NT2/D1 (cell line): ENCODE measurements around the gene FGFR2.
"Not testable (repeated sequence)": the region's sequence is repeated elsewhere in the genome, so short reads cannot be mapped to it uniquely, and the experiment has no call there.

Experiments used
- DNase-seq: peaks from one replicate; pipeline ENCODE4 v3.0.0-alpha.2; 2011; ENCODE audit warnings: low read depth, low spot score
- H3K27me3 ChIP-seq: 2 replicates; pipeline ENCODE4 v1.6.0; 2011; ENCODE audit warnings: mild to moderate bottlenecking; ENCODE audit not compliant: insufficient read length, insufficient read depth
- H3K36me3 ChIP-seq: 2 replicates; pipeline ENCODE4 v1.6.1; 2011; ENCODE audit warnings: mild to moderate bottlenecking, low read length, mixed read lengths; ENCODE audit not compliant: insufficient read depth, insufficient read length
- H3K4me1 ChIP-seq: 2 replicates; pipeline ENCODE4 v1.5.1; 2011; ENCODE audit not compliant: insufficient read depth, insufficient read length
- H3K4me3 ChIP-seq: 2 replicates; pipeline ENCODE4 v1.5.1; 2011; ENCODE audit warnings: low read depth; ENCODE audit not compliant: insufficient read length
- H3K9ac ChIP-seq: 2 replicates; pipeline ENCODE4 v1.6.0; 2011; ENCODE audit warnings: low read depth; ENCODE audit not compliant: insufficient read length
- H3K9me3 ChIP-seq: 2 replicates; pipeline ENCODE4 v1.5.1; 2011; ENCODE audit warnings: mild to moderate bottlenecking, low read length; ENCODE audit not compliant: insufficient read depth
- SUZ12 ChIP-seq: IDR thresholded peaks from 2 replicates; pipeline ENCODE4 v1.6.1; 2011; ENCODE audit not compliant: insufficient read length, insufficient read depth; ENCODE audit errors: extremely low read depth
- YY1 ChIP-seq: IDR thresholded peaks from 2 replicates; pipeline ENCODE4 v1.6.1; 2011; ENCODE audit not compliant: insufficient read length, insufficient read depth
- ZNF274 ChIP-seq: IDR thresholded peaks from 2 replicates; pipeline ENCODE4 v1.6.1; 2011; ENCODE audit warnings: mild to moderate bottlenecking, low read depth, low read length

The FGFR2 gene

GRCh38 chr10:121525251-121526134 is 72.8 kb downstream of the FGFR2 start:
- Histone ChIP-seq H3K9ac (no peak overlapping the region), H3K36me3 (peaks cover 11% of the 10 kb centered on the region), H3K4me3 (no peak overlapping the region), H3K4me1 (peaks cover 2% of the 10 kb centered on the region), H3K9me3 (no peaks in the 10 kb centered on the region), H3K27me3 (no peaks in the 10 kb centered on the region)
- DNase-seq: no peak
- TF ChIP-seq ZNF274 (no peak), SUZ12 (no peak), YY1 (no peak)

GRCh38 chr10:121524157-121524817 is 74.0 kb downstream of the FGFR2 start:
- H3K27me3 ChIP-seq: no peaks in the 10 kb centered on the region
- no peak for DNase-seq
- TF ChIP-seq SUZ12: no peak
- no peak for TF ChIP-seq YY1
- peaks cover 2% of the 10 kb centered on the region for H3K4me1 ChIP-seq
- H3K9ac ChIP-seq: no peak overlapping the region
- no peak overlapping the region for H3K4me3 ChIP-seq
- peaks cover 11% of the 10 kb centered on the region for H3K36me3 ChIP-seq
- H3K9me3 ChIP-seq: no peaks in the 10 kb centered on the region

GRCh38 chr10:121522831-121523230 is 75.4 kb downstream of the FGFR2 start:
- H3K27me3 ChIP-seq: no peaks in the 10 kb centered on the region
- peaks cover 19% of the 10 kb centered on the region for H3K36me3 ChIP-seq
- no peak overlapping the region for H3K4me3 ChIP-seq
- TF ChIP-seq SUZ12: no peak
- TF ChIP-seq ZNF274: no peak
- TF ChIP-seq YY1: no peak
- no peaks in the 10 kb centered on the region for H3K9me3 ChIP-seq
- no peak overlapping the region for H3K9ac ChIP-seq
- H3K4me1 ChIP-seq: peaks cover 2% of the 10 kb centered on the region
- no peak for DNase-seq

GRCh38 chr10:121521794-121522556 is 76.3 kb downstream of the FGFR2 start:
- TF ChIP-seq ZNF274 (no peak), YY1 (no peak), SUZ12 (no peak)
- H3K4me3 ChIP-seq: no peak overlapping the region
- no peaks in the 10 kb centered on the region for H3K4me1 ChIP-seq
- H3K36me3 ChIP-seq: peaks cover 26% of the 10 kb centered on the region
- H3K27me3 ChIP-seq: no peaks in the 10 kb centered on the region
- no peak for DNase-seq
- no peaks in the 10 kb centered on the region for H3K9me3 ChIP-seq
- no peak overlapping the region for H3K9ac ChIP-seq

- H3K27me3 ChIP-seq, DNase-seq, H3K4me3 ChIP-seq, H3K4me1 ChIP-seq, H3K9ac ChIP-seq, H3K9me3 ChIP-seq: not testable (repeated sequence)
- H3K36me3 ChIP-seq: peaks cover 25% of the 10 kb centered on the region
Measured at GRCh38 chr10:121520526-121520925, 77.7 kb downstream of the FGFR2 start.

GRCh38 chr10:121519901-121520493 is 78.2 kb downstream of the FGFR2 start:
- Histone ChIP-seq H3K36me3 (peaks cover 26% of the 10 kb centered on the region), H3K4me3 (no peak overlapping the region), H3K27me3 (no peaks in the 10 kb centered on the region), H3K9me3 (no peaks in the 10 kb centered on the region), H3K9ac (no peak overlapping the region), H3K4me1 (no peaks in the 10 kb centered on the region)
- TF ChIP-seq ZNF274: no peak
- no peak for DNase-seq

GRCh38 chr10:121519411-121519810 is 78.8 kb downstream of the FGFR2 start:
- TF ChIP-seq SUZ12: no peak
- no peak for TF ChIP-seq ZNF274
- TF ChIP-seq YY1: no peak
- no peaks in the 10 kb centered on the region for H3K9me3 ChIP-seq
- no peaks in the 10 kb centered on the region for H3K4me1 ChIP-seq
- DNase-seq: no peak
- H3K27me3 ChIP-seq: no peaks in the 10 kb centered on the region
- peaks cover 29% of the 10 kb centered on the region for H3K36me3 ChIP-seq
- no peak overlapping the region for H3K4me3 ChIP-seq
- no peak overlapping the region for H3K9ac ChIP-seq
